ENCODE data around the gene PLEKHJ1.

GRCh38 chr19:2270423-2271233 is 34.5 kb upstream of the PLEKHJ1 start:
- no peak for TF ChIP-seq CTCF (IDR thresholded peaks at IDR 0.05)
- TF ChIP-seq POLR2AphosphoS5 (IDR thresholded peaks at IDR 0.05; ENCODE audit: low read depth, low read length), result no peak
- TF ChIP-seq REST (IDR thresholded peaks at IDR 0.05; ENCODE audit: insufficient read depth in 1 of 2, low read depth in 2 of 2, low read length in 1 of 2), result no peak
- no peak for TF ChIP-seq SIN3A (IDR thresholded peaks at IDR 0.05; ENCODE audit: borderline replicate concordance, insufficient read depth, low read depth, low read length)
